SH-SY5Y (cell line): ENCODE data around the gene SMIM3.
"Not testable (repeated sequence)": the region's sequence is repeated elsewhere in the genome, so short reads cannot be mapped to it uniquely, and the experiment has no call there.

Experiments
- GATA2 ChIP-seq: IDR thresholded peaks from 2 replicates; pipeline ENCODE4 v1.6.1; 2011; ENCODE audit warnings: mild to moderate bottlenecking, low read depth, low read length
- GATA3 ChIP-seq: IDR thresholded peaks from 2 replicates; pipeline ENCODE4 v1.6.1; 2011; ENCODE audit warnings: low read depth, mild to moderate bottlenecking, low read length, moderate library complexity

DNA sequence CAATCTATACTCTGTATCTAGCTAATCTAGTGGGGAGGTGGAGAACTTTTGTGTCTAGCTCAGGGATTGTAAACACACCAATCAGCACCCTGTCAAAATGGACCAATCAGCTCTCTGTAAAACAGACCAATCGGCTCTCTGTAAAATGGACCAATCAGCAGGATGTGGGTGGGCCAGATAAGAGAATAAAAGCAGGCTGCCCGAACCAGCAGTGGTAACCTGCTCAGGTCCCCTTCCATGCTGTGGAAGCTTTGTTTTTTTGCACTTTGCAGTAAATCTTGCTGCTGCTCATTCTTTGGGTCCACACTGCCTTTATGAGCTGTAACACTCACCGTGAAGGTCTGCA lies 67.7 kb downstream of the SMIM3 start, which contains the start of gene IRGM:
- TF ChIP-seq GATA2, GATA3: not testable (repeated sequence)
